H1 (cell line): ENCODE measurements around the gene ARMC12. TPM values are rescaled to one million over a fixed set of nuclear protein-coding genes. Genes with fewer than 3 reads are reported as not detected.

Experiments used
- CTCF ChIA-PET: fragments of 300-600 bp; sonication (Branson Sonifier 250); formaldehyde crosslinking; loops from one replicate; lab custom pipeline; 2021; ENCODE audit not compliant: partially characterized antibody; lab: Charles Lee
- POLR2A ChIA-PET: fragments of 300-600 bp; sonication (Branson Sonifier 250); formaldehyde crosslinking; loops from one replicate; lab custom pipeline; 2021; ENCODE audit warnings: inconsistent platforms; ENCODE audit not compliant: partially characterized antibody; lab: Charles Lee
- DNase-seq, 2 experiments: peaks; one replicate each; pipeline versions ENCODE4 v3.0.0 to v3.0.0-alpha.2; 2010 to 2022; ENCODE audit warnings: low spot score in 2 of 2, low read depth in 1 of 2, mixed read lengths in 1 of 2
- FAIRE-seq: peaks from 2 replicates; lab custom pipeline; 2011; peaks lifted over from hg19 to GRCh38; lab: Jason Lieb, UNC
- H2AFZ ChIP-seq: 2 replicates; pipeline ENCODE4 v1.8.1; 2012; ENCODE audit warnings: low read length, inconsistent platforms
- H2AK5ac ChIP-seq: 2 replicates; pipeline ENCODE4 v1.6.1; 2013; ENCODE audit warnings: low read depth, low read length
- H2BK120ac ChIP-seq: replicated peaks from 2 replicates; pipeline ENCODE3; 2013; ENCODE audit warnings: low read depth, low read length, inconsistent platforms
- H2BK12ac ChIP-seq: 2 replicates; pipeline ENCODE4 v1.6.1; 2013; ENCODE audit warnings: low read depth, low read length
- H2BK15ac ChIP-seq: 2 replicates; pipeline ENCODE4 v1.6.1; 2013; ENCODE audit warnings: low read length
- H2BK20ac ChIP-seq: 2 replicates; pipeline ENCODE4 v1.6.1; 2013; ENCODE audit warnings: low read length
- H2BK5ac ChIP-seq: 2 replicates; pipeline ENCODE4 v1.6.1; 2013; ENCODE audit warnings: low read depth, low read length
- H3K14ac ChIP-seq: 2 replicates; pipeline ENCODE4 v1.6.1; 2013; ENCODE audit warnings: inconsistent platforms; ENCODE audit not compliant: insufficient read length
- H3K18ac ChIP-seq: 2 replicates; pipeline ENCODE4 v1.6.1; 2013; ENCODE audit warnings: low read length; ENCODE audit errors: extremely low read depth
- H3K23ac ChIP-seq: 2 replicates; pipeline ENCODE4 v1.6.1; 2013; ENCODE audit warnings: inconsistent platforms; ENCODE audit not compliant: insufficient read length
- H3K23me2 ChIP-seq: 2 replicates; pipeline ENCODE4 v1.6.1; 2013; ENCODE audit warnings: low read depth, low read length
- H3K27ac ChIP-seq: 2 replicates; pipeline ENCODE4 v1.6.1; 2011; ENCODE audit warnings: low read depth, low read length, inconsistent platforms
- H3K27me3 ChIP-seq, 4 experiments: replicated peaks in 1 of 4; 1 replicate in 1 of 4; 2 replicates in 3 of 4; pipeline versions ENCODE4 v1.6.1 to v1.8.1; 2011 to 2013; ENCODE audit warnings: low read length in 3 of 4, mild to moderate bottlenecking in 3 of 4, inconsistent platforms in 2 of 4, mixed read lengths in 2 of 4, moderate library complexity in 1 of 4; ENCODE audit not compliant: control insufficient read depth in 3 of 4, insufficient read depth in 3 of 4; ENCODE audit errors: extremely low read depth in 1 of 4
- H3K36me3 ChIP-seq, 4 experiments: 2 replicates each; pipeline versions ENCODE4 v1.6.1 to v1.8.1; 2011 to 2013; ENCODE audit warnings: mild to moderate bottlenecking in 4 of 4, low read length in 3 of 4, moderate library complexity in 2 of 4, control low read depth in 1 of 4, inconsistent platforms in 1 of 4; ENCODE audit not compliant: insufficient read depth in 4 of 4, control insufficient read depth in 2 of 4
- H3K4ac ChIP-seq: replicated peaks from 2 replicates; pipeline ENCODE3; 2013; ENCODE audit warnings: low read length, low read depth, mixed read lengths, inconsistent platforms; ENCODE audit not compliant: insufficient read length
- H3K4me1 ChIP-seq, 4 experiments: replicated peaks in 1 of 4; 1 replicate in 1 of 4; 2 replicates in 3 of 4; pipeline versions ENCODE4 v1.6.1 to v1.8.1; 2011 to 2013; ENCODE audit warnings: low read length in 3 of 4, inconsistent platforms in 2 of 4, mixed read lengths in 1 of 4; ENCODE audit not compliant: insufficient read depth in 4 of 4, control insufficient read depth in 3 of 4
- H3K4me2 ChIP-seq, 2 experiments: 2 replicates each; pipeline versions ENCODE4 v1.6.1 to v1.8.1; 2011 to 2013; ENCODE audit warnings: low read depth in 2 of 2, low read length in 2 of 2, control low read depth in 1 of 2, inconsistent platforms in 1 of 2, mild to moderate bottlenecking in 1 of 2; ENCODE audit not compliant: insufficient read depth in 1 of 2
- H3K4me3 ChIP-seq, 4 experiments: fragments of 200-600, 300-600 bp in 1 of 4; sonication (generic), shearing (Covaris generic), sonication (Bioruptor Twin) in 1 of 4; 2 replicates each; pipeline versions ENCODE4 v1.5.1 to v1.8.1; 2011 to 2016; ENCODE audit warnings: low read length in 4 of 4, low read depth in 3 of 4, control low read depth in 2 of 4, inconsistent platforms in 2 of 4, mild to moderate bottlenecking in 2 of 4, mixed read lengths in 1 of 4, moderate library complexity in 1 of 4; ENCODE audit not compliant: insufficient read depth in 2 of 4; ENCODE audit errors: extremely low read depth in 1 of 4
- H3K56ac ChIP-seq: replicated peaks from 2 replicates; pipeline ENCODE3; 2013; ENCODE audit warnings: low read depth, mild to moderate bottlenecking, mixed read lengths, low read length, inconsistent platforms; ENCODE audit not compliant: insufficient read length
- H3K79me1 ChIP-seq: 2 replicates; pipeline ENCODE4 v1.6.1; 2013; ENCODE audit warnings: low read depth, low read length, control low read depth
- H3K79me2 ChIP-seq, 2 experiments: 2 replicates each; pipeline versions ENCODE4 v1.6.1 to v1.8.1; 2012 to 2013; ENCODE audit warnings: low read length in 2 of 2, mild to moderate bottlenecking in 2 of 2, inconsistent platforms in 1 of 2; ENCODE audit not compliant: insufficient read depth in 2 of 2, control insufficient read depth in 1 of 2
- H3K9ac ChIP-seq, 4 experiments: replicated peaks in 1 of 4; 1 replicate in 1 of 4; 2 replicates in 3 of 4; pipeline versions ENCODE4 v1.6.1 to v1.8.1; 2011 to 2013; ENCODE audit warnings: low read depth in 3 of 4, low read length in 3 of 4, control low read depth in 2 of 4, mild to moderate bottlenecking in 2 of 4, moderate library complexity in 2 of 4, inconsistent platforms in 1 of 4; ENCODE audit errors: extremely low read depth in 1 of 4
- H3K9me3 ChIP-seq, 2 experiments: 2 replicates each; pipeline versions ENCODE4 v1.6.1 to v1.8.1; 2012 to 2013; ENCODE audit warnings: mild to moderate bottlenecking in 2 of 2, moderate library complexity in 2 of 2, control low read depth in 1 of 2, inconsistent platforms in 1 of 2, low read depth in 1 of 2, low read length in 1 of 2, mixed read lengths in 1 of 2; ENCODE audit not compliant: insufficient read depth in 2 of 2
- H4K20me1 ChIP-seq, 2 experiments: replicated peaks in 1 of 2; 2 replicates each; pipeline versions ENCODE3 to v1.8.1; 2011 to 2013; ENCODE audit warnings: inconsistent platforms in 2 of 2, low read length in 2 of 2, mild to moderate bottlenecking in 1 of 2; ENCODE audit not compliant: insufficient read depth in 2 of 2, control insufficient read depth in 1 of 2
- H4K5ac ChIP-seq: 2 replicates; pipeline ENCODE4 v1.6.1; 2013; ENCODE audit warnings: low read length, low read depth, mixed read lengths, inconsistent platforms; ENCODE audit not compliant: insufficient read length
- H4K8ac ChIP-seq: 2 replicates; pipeline ENCODE4 v1.8.0; 2013; ENCODE audit warnings: mild to moderate bottlenecking, moderate library complexity, low read length, inconsistent platforms; ENCODE audit not compliant: insufficient read depth; ENCODE audit errors: extremely low read depth
- H4K91ac ChIP-seq: replicated peaks from 2 replicates; pipeline ENCODE3; 2013; ENCODE audit warnings: low read length, mixed read lengths, inconsistent platforms; ENCODE audit not compliant: insufficient read length
- CHD2 ChIP-seq: IDR thresholded peaks from 2 replicates; pipeline ENCODE4 v1.6.1; 2012; ENCODE audit warnings: low read length, improper control_type of control experiment
- CTBP2 ChIP-seq: IDR thresholded peaks from 2 replicates; pipeline ENCODE4 v1.7.0; 2011; ENCODE audit warnings: borderline replicate concordance, mild to moderate bottlenecking, moderate library complexity, mixed read lengths, low read length; ENCODE audit not compliant: insufficient read depth, insufficient read length
- E2F6 ChIP-seq: IDR thresholded peaks from 2 replicates; pipeline ENCODE4 v1.6.1; 2012; ENCODE audit warnings: inconsistent platforms
- HDAC6 ChIP-seq: IDR thresholded peaks from one replicate; pipeline ENCODE4 v1.7.1; 2012; ENCODE audit warnings: low read depth, mild to moderate bottlenecking, inconsistent platforms, low read length, moderate library complexity
- MAX ChIP-seq: IDR thresholded peaks from 2 replicates; pipeline ENCODE4 v1.6.1; 2012; ENCODE audit warnings: inconsistent platforms
- SP1 ChIP-seq: IDR thresholded peaks from 2 replicates; pipeline ENCODE4 v1.6.1; 2011; ENCODE audit warnings: low read depth, low read length
- TAF1 ChIP-seq: IDR thresholded peaks from 2 replicates; pipeline ENCODE4 v1.6.1; 2011; ENCODE audit warnings: mild to moderate bottlenecking, low read depth, low read length
- TEAD4 ChIP-seq: IDR thresholded peaks from 2 replicates; pipeline ENCODE4 v1.6.1; 2012; ENCODE audit warnings: low read depth, low read length, inconsistent platforms, mixed read lengths
- YY1 ChIP-seq: IDR thresholded peaks from 2 replicates; pipeline ENCODE4 v1.6.1; 2011; ENCODE audit warnings: low read depth, mild to moderate bottlenecking, low read length
- whole genome bisulfite sequencing, 2 experiments: shearing (Covaris generic) in 1 of 2; methylation state at CpG; one replicate each; pipeline versions ENCODE4 v1.1.6 to v1.1.7; 2013 to 2015; ENCODE audit warnings: low lambda C conversion rate in 2 of 2, mixed read lengths in 2 of 2, inconsistent platforms in 1 of 2, low coverage in 1 of 2, missing lambda C conversion rate in 1 of 2; ENCODE audit not compliant: insufficient replicate concordance in 2 of 2, insufficient coverage in 1 of 2, insufficient read length in 1 of 2; ENCODE audit errors: extremely low coverage in 1 of 2, missing lambda C conversion rate in 1 of 2; 5-methylcytosine and 5-hydroxymethylcytosine counted together
- polyA plus RNA-seq, 7 experiments: library from polyadenylated mRNA; depleted of rRNA in 3 of 7; stranded (reverse) in 5 of 7; unstranded in 2 of 7; fragments of >200 nt in 5 of 7; fragments of 200-250 nt in 2 of 7; gene quantifications; 1 replicate in 5 of 7; 2 replicates in 1 of 7; 4 replicates in 1 of 7; pipeline versions ENCODE4 v1.2.1 to v1.2.3, GENCODE V29; 2011 to 2013; ENCODE audit warnings: missing spikeins in 2 of 7, mixed read lengths in 2 of 7
- total RNA-seq: library from RNA; stranded (reverse); fragmentation: NEBNext Ultra II Directional; extraction: Animal tissue kit (Norgen Biotek cat#: 25700); gene quantifications from 2 replicates; pipeline ENCODE4 v1.2.1, GENCODE V29; 2021

The ARMC12 gene
- total and polyA plus RNA-seq, 2 of the 8 experiments (the other 6 are each of a cell fraction or from before 2014, with no cell fraction given), result 0.86 to 3.7 TPM

GRCh38 chr6:35717449-35718374 lies 19.1 kb upstream of the ARMC12 start:
- no peaks in the 10 kb centered on the region for H3K9me3 ChIP-seq
- H3K56ac ChIP-seq, result no peak overlapping the region
- 0 out of 7 replicates have a peak, but pooled peaks cover 0 to 3% (median 0%) of the 10 kb centered on the region in 4 experiments for H3K27me3 ChIP-seq
- H2AFZ ChIP-seq, result 0 out of 2 replicates have a peak overlapping the region, but pooled peaks have one; percentile 21
- TF ChIP-seq MAX, result peak; percentile 81
- peak; percentile 57; the same call in 1 of the 2 replicates for TF ChIP-seq CHD2
- TF ChIP-seq E2F6, result peak; percentile 97
- no peak for TF ChIP-seq CTBP2
- TF ChIP-seq YY1, result peak; percentile 38; the same call in 1 of the 2 replicates
- no peak for TF ChIP-seq SP1
- no peak for TF ChIP-seq TAF1
- no peak for TF ChIP-seq HDAC6
- TF ChIP-seq TEAD4, result 0 out of 2 replicates have a peak, but pooled peaks have one; percentile 16
- peak overlapping the region; percentile 6 for H2BK20ac ChIP-seq
- no peak overlapping the region for H3K23ac ChIP-seq
- H3K18ac ChIP-seq, result peak overlapping the region; percentile 41
- H2BK15ac ChIP-seq, result peak overlapping the region; percentile 46; the same call in 1 of the 2 replicates
- DNase-seq (no peak), FAIRE-seq (no peak)
- peak overlapping the region; percentile 37 for H3K14ac ChIP-seq
- no peaks in the 10 kb centered on the region for H3K79me1 ChIP-seq
- no peaks in the 10 kb centered on the region for H3K36me3 ChIP-seq
- H3K79me2 ChIP-seq, result no peaks in the 10 kb centered on the region
- H3K4me1 ChIP-seq, result peaks cover 14 to 40% (median 28%) of the 10 kb centered on the region in 4 experiments
- H4K5ac ChIP-seq, result no peak overlapping the region
- 0 out of 2 replicates have a peak overlapping the region, but pooled peaks have one; percentile 1 for H4K8ac ChIP-seq
- H2AK5ac ChIP-seq, result peak overlapping the region; percentile 92
- POLR2A ChIA-PET, result interaction anchor here (0.9 to 2.7 kb wide), 7 partner anchors 10 to 222 kb away, joined by 3 to 16 read pairs (median 3); no protein-coding TSS in a partner anchor
- CTCF ChIA-PET, result interaction anchor here (0.6 to 2.3 kb wide), 10 partner anchors 18 to 387 kb away, joined by 3 to 8 read pairs (median 4); partner anchors contain the start of gene ARMC12
- H3K9ac ChIP-seq, result peak overlapping the region in 1 of 4 experiments; percentile 41; a peak in 1 of 7 replicates
- no peaks in the 10 kb centered on the region for H3K23me2 ChIP-seq
- H4K91ac ChIP-seq, result peak overlapping the region; percentile 90
- peak overlapping the region; percentile 84 for H2BK120ac ChIP-seq
- 0 out of 8 replicates have a peak overlapping the region, but pooled peaks of 1 of the 4 experiments have one; percentile 9 for H3K4me3 ChIP-seq
- WGBS, 2 experiments, result 72% methylated on average over 19 of the region's 19 CpGs; no CpG with 5 or more reads in 1 of the 2 experiments
- H3K4ac ChIP-seq, result peak overlapping the region; percentile 88
- peak overlapping the region; percentile 68 for H2BK5ac ChIP-seq
- no peaks in the 10 kb centered on the region for H4K20me1 ChIP-seq
- H3K27ac ChIP-seq, result peak overlapping the region; percentile 27; the same call in 1 of the 2 replicates
- peak overlapping the region; percentile 34 to 50 for H3K4me2 ChIP-seq
- peak overlapping the region; percentile 95; the same call in 1 of the 2 replicates for H2BK12ac ChIP-seq
